Limb (tissue), 2 donors: ENCODE results near the gene NHERF1.
A peak's percentile ranks its signal among the peaks of the same experiment; 100 is the strongest.

Source experiments
- DNase-seq, 2 donors: peaks; one replicate each; pipeline ENCODE4 v3.0.0-alpha.2; 2016; ENCODE audit errors: extremely low spot score in 2 of 2

NHERF1 gene

GRCh38 chr17:74807925-74808324, 59.5 kb downstream of the NHERF1 start:
- peak in 1 of 2 donors; percentile 57 for DNase-seq

DNA sequence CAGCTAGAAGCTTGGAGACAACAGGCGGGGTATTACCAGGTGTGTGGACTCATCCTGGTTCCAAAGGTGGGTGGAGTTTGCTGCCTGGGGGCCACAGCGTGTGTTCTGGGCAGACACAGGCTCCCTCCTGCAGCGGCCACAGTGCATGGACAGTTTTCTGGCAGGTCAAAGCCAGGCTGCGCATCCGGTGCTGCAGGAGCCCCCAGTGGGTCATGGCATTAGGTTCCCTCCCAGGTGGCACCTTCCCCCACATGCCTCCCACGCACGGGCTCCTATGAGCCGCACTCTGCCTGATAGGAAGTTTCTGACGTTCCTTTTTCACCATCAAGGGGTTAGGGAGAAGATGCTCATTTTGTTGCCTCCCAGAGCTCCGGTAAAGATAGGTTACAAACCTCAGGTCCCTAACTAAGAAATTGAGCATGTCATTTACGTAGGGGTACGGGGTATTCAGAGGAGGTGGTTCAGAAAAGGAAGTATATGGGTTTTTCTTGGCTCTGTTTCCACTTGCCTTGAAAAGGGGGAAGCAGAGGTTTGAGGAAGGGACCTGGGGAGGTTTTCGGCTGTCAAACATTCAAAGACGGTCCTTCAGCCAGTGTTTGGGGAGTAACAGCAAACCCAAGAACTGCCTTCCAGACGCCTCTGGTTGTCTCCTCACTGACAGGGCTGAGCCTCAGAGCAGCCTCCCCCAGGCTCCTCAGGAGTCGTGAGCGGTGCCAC, 60.4 kb downstream of the NHERF1 start:
- no peak for DNase-seq

DNA sequence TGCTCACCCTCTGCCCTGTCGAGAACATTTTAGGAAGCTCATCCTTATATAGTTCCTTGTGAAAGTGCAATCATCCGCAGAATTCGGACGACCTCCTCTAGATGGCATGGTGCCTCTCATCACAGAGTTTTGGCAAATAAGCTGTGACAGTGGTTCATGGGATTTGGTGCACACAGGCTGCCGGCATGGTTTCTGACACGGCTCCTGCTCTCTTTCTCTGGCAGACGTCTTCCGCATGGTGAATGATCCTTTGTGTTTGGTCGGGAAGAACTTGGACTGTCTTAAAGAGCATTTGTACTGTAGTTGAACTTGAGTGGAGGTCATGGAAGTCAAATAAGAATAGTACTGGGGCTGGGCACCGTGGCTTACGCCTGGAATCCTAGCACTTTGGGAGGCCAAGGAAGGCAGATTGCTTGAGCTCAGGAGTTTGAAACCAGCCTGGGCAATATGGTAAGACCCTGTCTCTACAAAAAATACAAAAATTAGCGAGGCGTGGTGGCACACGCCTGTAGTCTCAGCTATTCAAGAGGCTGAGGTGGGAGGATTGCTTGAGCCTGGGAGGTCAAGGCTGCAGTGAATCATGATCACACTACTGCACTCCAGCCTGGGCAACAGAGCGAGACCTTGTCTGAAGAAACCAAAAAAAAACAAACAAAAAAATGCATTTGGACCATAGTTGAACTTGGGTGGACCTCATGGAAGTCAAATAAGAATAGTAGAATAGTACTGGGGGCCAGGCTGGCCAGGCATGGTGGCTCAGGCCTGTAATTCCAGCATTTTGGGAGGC, 62.5 kb downstream of the NHERF1 start:
- no peak for DNase-seq

DNA sequence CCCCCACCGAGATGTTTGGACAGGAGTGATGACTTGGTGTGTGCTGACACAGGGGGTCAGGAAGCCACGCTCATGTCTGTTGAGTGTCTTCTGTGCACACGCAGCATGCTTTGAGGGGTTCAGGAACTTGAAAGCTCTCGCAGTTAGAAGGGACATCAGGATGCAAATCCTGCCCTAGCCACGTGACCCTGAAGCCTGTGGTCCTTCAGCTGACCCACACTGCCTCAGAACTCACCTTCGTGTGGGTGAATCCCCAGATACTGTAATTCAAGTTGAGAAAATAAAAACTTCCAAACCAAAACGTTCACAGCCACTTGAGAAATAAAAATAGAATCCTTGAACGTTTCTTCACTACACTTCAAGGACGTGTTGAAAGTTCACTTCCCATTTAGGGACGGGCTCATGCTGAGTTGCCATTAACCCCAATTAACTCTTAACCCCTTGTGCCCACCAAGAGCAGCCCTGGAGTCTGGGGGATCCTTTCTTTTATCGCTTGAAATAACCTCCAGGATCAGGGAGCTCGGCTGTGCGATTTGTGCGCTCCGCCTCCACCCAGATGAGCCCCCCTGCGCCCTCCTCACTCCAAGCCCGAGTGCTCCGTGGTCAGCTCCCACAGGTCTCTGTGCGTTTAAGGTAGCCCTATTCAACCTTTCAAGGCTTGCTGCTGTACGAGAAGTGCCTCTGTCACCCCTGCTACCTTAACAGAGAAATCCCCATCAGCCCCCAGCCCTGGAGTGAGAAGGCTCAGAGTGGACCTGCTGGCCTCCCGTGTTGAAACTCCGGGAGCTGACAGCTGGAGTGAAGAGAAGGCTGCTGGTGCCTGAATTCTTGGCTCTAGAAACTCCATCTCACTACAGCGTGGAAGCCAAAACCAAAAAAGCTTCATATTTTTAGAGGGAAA, 63.9 kb downstream of the NHERF1 start:
- DNase-seq: no peak

DNA sequence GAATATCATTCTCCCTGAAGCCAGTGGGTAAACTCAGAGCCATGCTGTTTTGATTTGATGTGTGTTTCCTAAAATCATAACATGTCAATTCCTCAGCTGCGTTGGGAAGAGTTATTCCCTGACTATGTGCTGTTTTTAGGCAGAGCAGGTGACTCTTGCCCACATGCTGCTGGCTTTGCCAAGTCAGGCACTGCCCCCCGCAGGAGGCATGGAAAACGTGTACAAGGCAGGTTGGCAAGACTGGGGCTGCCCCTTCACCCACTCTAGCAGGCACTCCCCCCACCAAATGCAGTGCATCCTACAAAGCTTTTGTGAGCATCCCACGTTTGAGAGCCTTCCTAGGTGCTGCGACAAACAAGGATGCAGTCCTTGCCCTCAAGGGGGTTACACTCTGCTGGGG, 66.0 kb downstream of the NHERF1 start:
- no peak for DNase-seq

DNA sequence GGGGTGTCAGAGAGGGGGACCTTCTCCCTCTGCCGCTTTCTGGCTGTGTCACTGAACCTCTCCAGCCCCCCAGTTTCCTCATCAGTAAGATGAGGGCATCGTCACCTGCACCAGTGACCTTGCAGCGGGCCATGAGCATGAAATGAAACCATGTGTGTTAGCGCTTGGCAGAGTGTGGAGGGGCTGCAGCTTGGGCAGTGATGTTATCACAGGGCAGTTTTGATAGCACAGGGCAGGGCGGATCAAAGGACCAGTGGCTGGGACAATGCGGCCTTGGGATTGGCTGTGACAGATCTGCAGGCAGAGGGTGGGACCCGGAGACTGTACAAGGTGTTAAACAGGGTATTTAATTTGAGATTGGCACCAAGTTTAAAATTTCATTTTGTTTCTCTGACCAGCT, 66.6 kb downstream of the NHERF1 start:
- DNase-seq: no peak

DNA sequence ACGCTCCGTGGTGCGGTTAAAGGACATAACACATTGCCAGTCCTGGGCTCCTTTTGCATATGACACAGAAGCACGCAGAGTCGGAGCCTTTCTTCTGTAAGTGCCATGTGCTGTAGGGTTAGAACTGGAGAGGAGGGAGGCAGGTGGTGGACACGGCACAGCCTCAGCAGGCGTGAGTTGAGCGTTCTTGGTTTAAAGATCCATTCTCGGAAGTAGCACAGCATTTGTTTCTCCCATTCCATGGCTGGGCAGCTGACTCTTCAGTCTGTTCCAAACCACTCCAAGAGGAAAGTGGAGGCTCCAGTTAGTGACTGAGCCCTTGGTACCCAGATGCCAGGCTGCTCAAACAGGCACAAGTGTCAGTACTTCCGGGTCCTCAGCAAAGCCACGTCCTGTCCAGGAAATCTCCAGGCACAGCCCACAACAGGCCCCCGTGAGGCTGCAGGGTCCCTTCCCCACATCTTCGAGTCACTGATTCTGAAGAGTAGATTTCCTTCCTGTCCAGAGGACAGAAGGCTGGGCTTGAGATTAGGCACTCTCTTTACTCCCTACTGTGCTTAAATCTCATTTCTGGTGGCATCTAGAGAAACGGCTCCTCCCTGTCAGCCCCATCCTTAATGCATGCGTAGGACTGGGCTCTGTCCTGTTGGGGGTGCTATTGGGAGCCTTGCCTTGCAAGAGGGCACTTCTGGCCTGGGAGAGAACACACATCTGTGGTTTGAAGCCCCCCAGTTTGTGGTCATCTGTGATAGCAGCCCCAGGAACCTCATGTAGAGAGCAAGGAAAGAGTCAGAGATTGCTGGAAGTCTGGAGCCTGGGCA, 67.3 kb downstream of the NHERF1 start:
- DNase-seq: no peak

- DNase-seq: no peak
Measured at GRCh38 chr17:74816905-74817620, 68.6 kb downstream of the NHERF1 start.

DNA sequence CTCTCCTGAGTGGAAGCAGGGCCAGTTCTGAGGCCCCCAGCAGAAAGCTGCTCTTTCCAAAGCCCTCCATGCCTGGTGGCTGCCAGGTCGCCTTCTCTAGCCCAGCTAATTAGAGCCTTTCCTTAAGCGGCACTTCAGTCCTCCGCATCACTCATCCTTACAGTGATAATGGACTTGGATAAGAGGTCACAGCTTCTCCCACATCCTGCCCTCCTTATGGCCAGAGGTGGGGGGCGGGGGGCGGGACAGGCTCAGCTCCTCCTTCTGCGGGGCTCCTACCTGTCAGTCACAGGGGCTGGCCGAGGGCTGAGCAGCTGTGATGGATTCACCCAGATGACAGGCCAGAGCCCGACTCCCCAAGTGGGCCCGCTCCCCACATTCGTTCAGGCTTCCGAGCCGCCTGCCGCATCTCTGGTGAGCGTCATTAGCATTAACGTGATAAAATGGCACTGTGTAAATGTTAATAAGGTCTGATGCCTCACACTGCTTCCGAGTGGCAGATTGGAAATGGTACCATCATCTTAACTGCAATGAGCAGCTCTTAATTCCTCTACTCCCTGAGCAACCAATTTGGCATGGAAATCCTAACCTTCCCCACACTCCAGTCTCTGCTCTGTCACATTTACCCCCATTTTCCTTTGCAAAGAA, 70.0 kb downstream of the NHERF1 start:
- DNase-seq: no peak
